Measurements from ENCODE around the gene IRX1. TPM values are rescaled to one million over a fixed set of nuclear protein-coding genes. Genes with fewer than 3 reads are reported as not detected.
A peak's percentile ranks its signal among the peaks of the same experiment; 100 is the strongest.

The IRX1 gene
- polyA plus RNA-seq, 1 of the 3 experiments (the other 2 are of a cell fraction): not detected

- ChIA-PET POLR2A (no interaction called here), CTCF (no interaction called here)
- peak; percentile 37 for DNase-seq
- Histone ChIP-seq H3F3A (replicated peaks; ENCODE audit: insufficient read depth) (no peaks in the 10 kb centered on the region), H3K9me2 (no peaks in the 10 kb centered on the region), H3K4me3 (ENCODE audit: low read depth in 2 of 2, low read length in 1 of 2) (no peak overlapping the region), H3K27me3 (ENCODE audit: insufficient read depth) (peaks cover 80% of the 10 kb centered on the region), H4K20me1 (ENCODE audit: insufficient read depth) (no peaks in the 10 kb centered on the region), H3K9me3 (no peaks in the 10 kb centered on the region), H3K27ac (ENCODE audit: low read depth in 2 of 2, low read length in 1 of 2) (no peak overlapping the region), H2AFZ (ENCODE audit: low read depth) (no peak overlapping the region), H3K9ac (no peak overlapping the region), H3K4me1 (ENCODE audit: control insufficient read depth in 1 of 2, insufficient read depth in 2 of 2, low read depth in 1 of 2, low read length in 1 of 2) (no peaks in the 10 kb centered on the region), H3K79me2 (ENCODE audit: insufficient read depth) (no peaks in the 10 kb centered on the region), H3K4me2 (no peak overlapping the region), H3K36me3 (replicated peaks in 1 of 2; ENCODE audit: control insufficient read depth in 1 of 2, insufficient read depth in 2 of 2, low read length in 1 of 2) (no peaks in the 10 kb centered on the region)
- no peak for TF ChIP-seq TAF1 (IDR thresholded peaks at IDR 0.05; ENCODE audit: borderline replicate concordance, low read depth, low read length)
- no peak for TF ChIP-seq GABPA (IDR thresholded peaks at IDR 0.05; ENCODE audit: low read depth)
- TF ChIP-seq NRF1 (IDR thresholded peaks at IDR 0.05; ENCODE audit: low read depth, low read length): no peak
- 16% methylated on average over 35 of the region's 71 CpGs for WGBS (ENCODE audit: low lambda C conversion rate)
These were observed 4.8 kb downstream of the IRX1 start for GRCh38 chr5:3600106-3601060.

GRCh38 chr5:3601061-3601710, 5.6 kb downstream of the IRX1 start:
- Histone ChIP-seq H3K79me2 (ENCODE audit: insufficient read depth) (no peaks in the 10 kb centered on the region), H3K4me1 (ENCODE audit: control insufficient read depth in 1 of 2, insufficient read depth in 2 of 2, low read depth in 1 of 2, low read length in 1 of 2) (no peaks in the 10 kb centered on the region), H3K4me3 (ENCODE audit: low read depth in 2 of 2, low read length in 1 of 2) (no peak overlapping the region), H3F3A (replicated peaks; ENCODE audit: insufficient read depth) (no peaks in the 10 kb centered on the region), H3K9me3 (no peaks in the 10 kb centered on the region), H3K9ac (no peak overlapping the region), H3K36me3 (replicated peaks in 1 of 2; ENCODE audit: control insufficient read depth in 1 of 2, insufficient read depth in 2 of 2, low read length in 1 of 2) (no peaks in the 10 kb centered on the region), H3K9me2 (no peaks in the 10 kb centered on the region), H4K20me1 (ENCODE audit: insufficient read depth) (no peaks in the 10 kb centered on the region), H2AFZ (ENCODE audit: low read depth) (no peak overlapping the region), H3K4me2 (no peak overlapping the region), H3K27me3 (ENCODE audit: insufficient read depth) (peaks cover 88% of the 10 kb centered on the region), H3K27ac (ENCODE audit: low read depth in 2 of 2, low read length in 1 of 2) (no peak overlapping the region)
- POLR2A ChIA-PET: no interaction called here
- CTCF ChIA-PET: no interaction called here
- WGBS (ENCODE audit: low lambda C conversion rate): 23% methylated on average over 23 of the region's 23 CpGs
- no peak for TF ChIP-seq GATA2 (CRISPR knock-in tag; IDR thresholded peaks at IDR 0.05)
- no peak for TF ChIP-seq RCOR1 (IDR thresholded peaks at IDR 0.05; ENCODE audit: low read length)
- no peak for TF ChIP-seq TEAD4 (IDR thresholded peaks at IDR 0.05; ENCODE audit: borderline replicate concordance, insufficient read depth)
- no peak for TF ChIP-seq FOXJ3 (CRISPR knock-in tag; IDR thresholded peaks at IDR 0.05)
- no peak for DNase-seq

GRCh38 chr5:3601911-3602782, 6.5 kb downstream of the IRX1 start:
- H2AFZ ChIP-seq (ENCODE audit: low read depth): no peak overlapping the region
- ChIA-PET CTCF (interaction anchor here (1.0 to 2.7 kb wide), 3 partner anchors 9 to 68 kb away, joined by 3 to 12 read pairs (median 5); no protein-coding TSS in a partner anchor), POLR2A (no interaction called here)
- 23% methylated on average over 42 of the region's 73 CpGs for WGBS (ENCODE audit: low lambda C conversion rate)
- H3K4me2 ChIP-seq: no peak overlapping the region
- no peaks in the 10 kb centered on the region for H4K20me1 ChIP-seq (ENCODE audit: insufficient read depth)
- H3K79me2 ChIP-seq (ENCODE audit: insufficient read depth): no peaks in the 10 kb centered on the region
- H3K9ac ChIP-seq: no peak overlapping the region
- peak; percentile 16 for DNase-seq
- H3K9me2 ChIP-seq: no peaks in the 10 kb centered on the region
- no peaks in the 10 kb centered on the region for H3K4me1 ChIP-seq (ENCODE audit: control insufficient read depth in 1 of 2, insufficient read depth in 2 of 2, low read depth in 1 of 2, low read length in 1 of 2)
- H3K4me3 ChIP-seq (ENCODE audit: low read depth in 2 of 2, low read length in 1 of 2): no peak overlapping the region
- H3F3A ChIP-seq (replicated peaks; ENCODE audit: insufficient read depth): no peaks in the 10 kb centered on the region
- H3K27ac ChIP-seq (ENCODE audit: low read depth in 2 of 2, low read length in 1 of 2): no peak overlapping the region
- peaks cover 87% of the 10 kb centered on the region for H3K27me3 ChIP-seq (ENCODE audit: insufficient read depth)
- H3K36me3 ChIP-seq (replicated peaks in 1 of 2; ENCODE audit: control insufficient read depth in 1 of 2, insufficient read depth in 2 of 2, low read length in 1 of 2): no peaks in the 10 kb centered on the region
- H3K9me3 ChIP-seq: no peaks in the 10 kb centered on the region
- TF ChIP-seq, protein P1, sequence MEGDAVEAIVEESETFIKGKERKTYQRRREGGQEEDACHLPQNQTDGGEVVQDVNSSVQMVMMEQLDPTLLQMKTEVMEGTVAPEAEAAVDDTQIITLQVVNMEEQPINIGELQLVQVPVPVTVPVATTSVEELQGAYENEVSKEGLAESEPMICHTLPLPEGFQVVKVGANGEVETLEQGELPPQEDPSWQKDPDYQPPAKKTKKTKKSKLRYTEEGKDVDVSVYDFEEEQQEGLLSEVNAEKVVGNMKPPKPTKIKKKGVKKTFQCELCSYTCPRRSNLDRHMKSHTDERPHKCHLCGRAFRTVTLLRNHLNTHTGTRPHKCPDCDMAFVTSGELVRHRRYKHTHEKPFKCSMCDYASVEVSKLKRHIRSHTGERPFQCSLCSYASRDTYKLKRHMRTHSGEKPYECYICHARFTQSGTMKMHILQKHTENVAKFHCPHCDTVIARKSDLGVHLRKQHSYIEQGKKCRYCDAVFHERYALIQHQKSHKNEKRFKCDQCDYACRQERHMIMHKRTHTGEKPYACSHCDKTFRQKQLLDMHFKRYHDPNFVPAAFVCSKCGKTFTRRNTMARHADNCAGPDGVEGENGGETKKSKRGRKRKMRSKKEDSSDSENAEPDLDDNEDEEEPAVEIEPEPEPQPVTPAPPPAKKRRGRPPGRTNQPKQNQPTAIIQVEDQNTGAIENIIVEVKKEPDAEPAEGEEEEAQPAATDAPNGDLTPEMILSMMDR (IDR thresholded peaks at IDR 0.05): no peak
- TF ChIP-seq FOSL2 (IDR thresholded peaks at IDR 0.05; ENCODE audit: borderline replicate concordance, low read depth) (no peak), RAD21 (IDR thresholded peaks at IDR 0.05; ENCODE audit: low read length) (no peak), SIN3A (IDR thresholded peaks at IDR 0.05; ENCODE audit: borderline replicate concordance, low read depth, low read length) (no peak)
- TF ChIP-seq, protein P2, sequence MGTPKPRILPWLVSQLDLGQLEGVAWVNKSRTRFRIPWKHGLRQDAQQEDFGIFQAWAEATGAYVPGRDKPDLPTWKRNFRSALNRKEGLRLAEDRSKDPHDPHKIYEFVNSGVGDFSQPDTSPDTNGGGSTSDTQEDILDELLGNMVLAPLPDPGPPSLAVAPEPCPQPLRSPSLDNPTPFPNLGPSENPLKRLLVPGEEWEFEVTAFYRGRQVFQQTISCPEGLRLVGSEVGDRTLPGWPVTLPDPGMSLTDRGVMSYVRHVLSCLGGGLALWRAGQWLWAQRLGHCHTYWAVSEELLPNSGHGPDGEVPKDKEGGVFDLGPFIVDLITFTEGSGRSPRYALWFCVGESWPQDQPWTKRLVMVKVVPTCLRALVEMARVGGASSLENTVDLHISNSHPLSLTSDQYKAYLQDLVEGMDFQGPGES (IDR thresholded peaks at IDR 0.05; ENCODE audit: low read depth, low read length): no peak
- TF ChIP-seq, protein P3, sequence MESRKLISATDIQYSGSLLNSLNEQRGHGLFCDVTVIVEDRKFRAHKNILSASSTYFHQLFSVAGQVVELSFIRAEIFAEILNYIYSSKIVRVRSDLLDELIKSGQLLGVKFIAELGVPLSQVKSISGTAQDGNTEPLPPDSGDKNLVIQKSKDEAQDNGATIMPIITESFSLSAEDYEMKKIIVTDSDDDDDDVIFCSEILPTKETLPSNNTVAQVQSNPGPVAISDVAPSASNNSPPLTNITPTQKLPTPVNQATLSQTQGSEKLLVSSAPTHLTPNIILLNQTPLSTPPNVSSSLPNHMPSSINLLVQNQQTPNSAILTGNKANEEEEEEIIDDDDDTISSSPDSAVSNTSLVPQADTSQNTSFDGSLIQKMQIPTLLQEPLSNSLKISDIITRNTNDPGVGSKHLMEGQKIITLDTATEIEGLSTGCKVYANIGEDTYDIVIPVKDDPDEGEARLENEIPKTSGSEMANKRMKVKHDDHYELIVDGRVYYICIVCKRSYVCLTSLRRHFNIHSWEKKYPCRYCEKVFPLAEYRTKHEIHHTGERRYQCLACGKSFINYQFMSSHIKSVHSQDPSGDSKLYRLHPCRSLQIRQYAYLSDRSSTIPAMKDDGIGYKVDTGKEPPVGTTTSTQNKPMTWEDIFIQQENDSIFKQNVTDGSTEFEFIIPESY (IDR thresholded peaks at IDR 0.05; ENCODE audit: borderline replicate concordance, low read depth): no peak
